ENCODE results near the gene PDPR.
"Not testable (repeated sequence)": the region's sequence is repeated elsewhere in the genome, so short reads cannot be mapped to it uniquely, and the experiment has no call there.

PDPR gene

GRCh38 chr16:70113982-70114826 is at the start of gene PDPR:
PDPR (plus strand) TSS chr16:70114332; CDS start chr16:70120493, 6,161 bp downstream.
- Mint-ChIP-seq H3K36me3 (ENCODE audit: low read depth) (peaks cover 29% of the 10 kb centered on the region), H3K4me3 (peak within 1 kb of the TSS; percentile 92), H3K27ac (peak within 1 kb of the TSS; percentile 91), H3K4me1 (ENCODE audit: low read depth) (peaks cover 25% of the 10 kb centered on the region)
- H3K9me3 Mint-ChIP-seq; intact Hi-C loops (cut with micrococcal nuclease); H3K27me3 Mint-ChIP-seq: not testable (repeated sequence)

DNA sequence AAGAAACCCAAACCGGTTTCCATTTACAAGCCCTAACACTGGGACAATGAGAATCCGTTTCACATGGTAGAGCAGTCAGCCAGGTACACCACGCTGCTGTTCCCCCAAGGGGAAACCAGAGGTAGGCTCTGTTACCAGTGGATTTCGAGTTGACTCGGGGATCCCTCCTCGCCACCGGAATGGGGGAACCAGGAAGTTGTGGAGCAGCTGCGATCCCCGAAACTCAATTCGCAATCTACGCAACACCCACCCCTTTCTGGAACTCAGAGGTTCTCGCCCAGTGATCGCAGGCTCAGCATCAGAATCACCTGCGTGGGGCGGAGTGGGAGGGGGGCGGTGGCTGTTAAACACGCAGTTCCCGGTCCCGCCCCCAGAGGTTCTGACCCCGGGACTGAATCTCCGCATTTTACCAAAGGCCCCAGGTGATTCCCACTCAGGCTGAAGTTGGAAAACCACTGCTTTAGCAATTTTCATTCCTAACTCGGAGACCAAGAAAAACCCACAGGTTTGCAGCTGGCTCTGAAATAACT is 49.2 kb upstream of the PDPR start:
- Mint-ChIP-seq H3K27ac (peak overlapping the region; percentile 63), H3K4me3 (peak overlapping the region; percentile 73)
- H3K9me3 Mint-ChIP-seq; H3K4me1 Mint-ChIP-seq (ENCODE audit: low read depth); H3K27me3 Mint-ChIP-seq; H3K36me3 Mint-ChIP-seq (ENCODE audit: low read depth); intact Hi-C loops (cut with micrococcal nuclease): not testable (repeated sequence)

DNA sequence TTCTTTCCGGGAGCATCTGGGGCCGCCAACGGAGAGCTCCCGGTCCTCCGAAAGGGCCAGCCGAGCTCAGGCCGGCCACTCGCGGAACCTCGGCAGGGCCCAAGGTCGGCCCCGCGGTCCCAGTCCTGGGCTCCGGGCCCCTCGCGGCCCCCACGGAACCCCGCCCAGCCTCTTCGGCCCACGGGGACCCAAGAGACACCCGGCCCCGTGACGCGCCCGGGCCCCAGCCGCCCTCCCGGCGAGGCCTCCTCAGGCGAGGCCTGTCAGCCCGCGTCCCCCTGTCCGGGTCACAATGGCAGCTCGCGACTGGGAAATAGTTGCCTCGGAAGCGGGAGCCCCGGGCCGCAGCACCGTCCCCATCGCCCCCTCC is 48.8 kb upstream of the PDPR start:
- H3K36me3 Mint-ChIP-seq (ENCODE audit: low read depth); H3K4me1 Mint-ChIP-seq (ENCODE audit: low read depth); intact Hi-C loops (cut with micrococcal nuclease); H3K27me3 Mint-ChIP-seq; H3K9me3 Mint-ChIP-seq: not testable (repeated sequence)
- peak overlapping the region; percentile 63 for H3K27ac Mint-ChIP-seq
- H3K4me3 Mint-ChIP-seq = peak overlapping the region; percentile 73

GRCh38 chr16:70065746-70066658 is 48.1 kb upstream of the PDPR start:
- H3K9me3 Mint-ChIP-seq; H3K27me3 Mint-ChIP-seq; intact Hi-C loops (cut with micrococcal nuclease); H3K36me3 Mint-ChIP-seq (ENCODE audit: low read depth); H3K4me1 Mint-ChIP-seq (ENCODE audit: low read depth): not testable (repeated sequence)
- Mint-ChIP-seq H3K4me3 (peak overlapping the region; percentile 73), H3K27ac (peak overlapping the region; percentile 63)

GRCh38 chr16:70066751-70067150 is 47.4 kb upstream of the PDPR start:
- H3K27ac Mint-ChIP-seq; H3K27me3 Mint-ChIP-seq; intact Hi-C loops (cut with micrococcal nuclease); H3K4me3 Mint-ChIP-seq; H3K9me3 Mint-ChIP-seq; H3K36me3 Mint-ChIP-seq (ENCODE audit: low read depth); H3K4me1 Mint-ChIP-seq (ENCODE audit: low read depth): not testable (repeated sequence)

DNA sequence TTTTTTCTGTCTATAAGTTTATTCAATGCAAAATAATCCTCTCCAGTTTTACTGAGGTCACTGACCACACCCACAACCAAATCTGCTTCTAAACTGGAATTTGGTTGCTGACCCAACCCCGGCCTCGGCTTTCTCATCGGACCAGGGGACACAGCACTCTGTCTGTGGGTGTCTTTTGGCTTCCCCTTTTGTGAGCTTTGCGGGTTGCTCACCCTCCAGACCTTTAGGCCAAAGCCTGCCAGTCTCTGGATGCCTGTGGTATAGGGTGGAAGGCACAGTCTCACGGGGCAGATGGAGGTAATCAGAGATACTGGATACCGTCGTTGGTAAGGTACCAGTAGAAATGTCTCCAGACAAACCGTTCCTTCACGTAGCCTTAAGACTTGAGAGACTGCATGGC is 35.1 kb upstream of the PDPR start:
- H3K27ac Mint-ChIP-seq; H3K4me1 Mint-ChIP-seq (ENCODE audit: low read depth); H3K9me3 Mint-ChIP-seq; intact Hi-C loops (cut with micrococcal nuclease); H3K4me3 Mint-ChIP-seq; H3K27me3 Mint-ChIP-seq; H3K36me3 Mint-ChIP-seq (ENCODE audit: low read depth): not testable (repeated sequence)

DNA sequence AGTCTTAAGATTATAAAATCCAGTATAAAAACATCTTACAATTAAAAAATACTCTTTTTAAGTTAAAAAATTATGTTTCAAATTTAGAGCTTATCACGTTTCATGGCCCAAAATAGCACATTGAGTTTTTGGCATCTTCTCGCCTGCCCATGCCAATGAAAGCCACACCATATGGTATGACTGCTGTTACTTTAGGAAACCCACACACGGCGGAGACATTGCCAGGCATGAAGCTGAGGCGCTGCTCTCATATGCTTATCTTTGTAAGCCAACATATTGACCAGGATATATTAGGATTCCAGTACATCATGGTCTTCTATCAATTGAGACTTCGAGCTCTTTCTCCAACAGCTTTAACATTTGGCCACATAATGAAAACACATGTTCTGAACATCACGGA is 32.9 kb upstream of the PDPR start:
- H3K27ac Mint-ChIP-seq; H3K4me3 Mint-ChIP-seq; H3K9me3 Mint-ChIP-seq; H3K27me3 Mint-ChIP-seq; H3K36me3 Mint-ChIP-seq (ENCODE audit: low read depth); intact Hi-C loops (cut with micrococcal nuclease); H3K4me1 Mint-ChIP-seq (ENCODE audit: low read depth): not testable (repeated sequence)

- H3K36me3 Mint-ChIP-seq (ENCODE audit: low read depth); H3K4me3 Mint-ChIP-seq; H3K4me1 Mint-ChIP-seq (ENCODE audit: low read depth); H3K27ac Mint-ChIP-seq; H3K27me3 Mint-ChIP-seq; intact Hi-C loops (cut with micrococcal nuclease); H3K9me3 Mint-ChIP-seq: not testable (repeated sequence)
These were observed 30.2 kb upstream of the PDPR start for GRCh38 chr16:70083931-70084330.

DNA sequence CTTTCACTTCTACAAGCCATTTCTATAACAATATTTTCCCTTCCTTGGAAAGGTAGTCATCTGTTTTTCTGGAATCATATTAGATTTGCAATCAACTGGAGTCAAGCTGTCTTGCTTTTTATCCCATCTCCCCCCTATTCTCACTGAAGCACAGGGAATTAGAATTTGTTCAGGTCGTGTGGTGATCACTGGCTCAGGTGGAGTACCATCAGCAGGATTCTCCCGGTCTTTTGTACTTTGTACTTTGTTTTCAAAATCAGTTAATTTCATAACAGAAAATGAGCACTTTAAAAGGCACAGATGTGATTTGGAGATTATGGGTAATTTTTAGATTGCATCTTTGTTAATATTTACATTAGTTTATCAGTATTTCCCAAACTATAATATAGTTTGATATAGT is 26.0 kb upstream of the PDPR start:
- H3K4me3 Mint-ChIP-seq; H3K4me1 Mint-ChIP-seq (ENCODE audit: low read depth); intact Hi-C loops (cut with micrococcal nuclease); H3K27ac Mint-ChIP-seq; H3K9me3 Mint-ChIP-seq; H3K36me3 Mint-ChIP-seq (ENCODE audit: low read depth); H3K27me3 Mint-ChIP-seq: not testable (repeated sequence)

GRCh38 chr16:70088877-70089276 is 25.3 kb upstream of the PDPR start:
- H3K4me3 Mint-ChIP-seq; H3K36me3 Mint-ChIP-seq (ENCODE audit: low read depth); H3K27me3 Mint-ChIP-seq; H3K9me3 Mint-ChIP-seq; H3K4me1 Mint-ChIP-seq (ENCODE audit: low read depth); H3K27ac Mint-ChIP-seq; intact Hi-C loops (cut with micrococcal nuclease): not testable (repeated sequence)

DNA sequence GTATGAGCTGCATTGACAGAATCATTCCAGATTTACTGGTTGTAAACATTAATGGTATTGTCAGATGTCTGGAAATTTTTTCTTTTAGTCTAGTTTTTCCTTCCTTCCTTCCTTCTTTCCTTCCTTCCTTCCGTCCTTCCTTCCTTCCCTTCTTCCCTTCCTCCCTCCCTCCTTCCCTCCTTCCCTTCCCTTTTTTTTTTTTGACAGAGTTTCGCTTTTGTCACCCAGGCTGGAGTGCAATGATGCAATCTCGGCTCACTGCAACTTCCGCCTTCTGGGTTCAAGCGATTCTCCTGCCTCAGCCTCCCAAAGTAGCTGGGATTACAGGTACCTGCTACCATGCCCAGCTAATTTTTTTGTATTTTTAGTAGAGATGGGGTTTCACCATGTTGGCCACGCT is 24.8 kb upstream of the PDPR start:
- H3K27me3 Mint-ChIP-seq; H3K9me3 Mint-ChIP-seq; H3K4me3 Mint-ChIP-seq; intact Hi-C loops (cut with micrococcal nuclease); H3K27ac Mint-ChIP-seq; H3K4me1 Mint-ChIP-seq (ENCODE audit: low read depth); H3K36me3 Mint-ChIP-seq (ENCODE audit: low read depth): not testable (repeated sequence)

GRCh38 chr16:70091104-70091503 is 23.0 kb upstream of the PDPR start:
- H3K9me3 Mint-ChIP-seq; H3K27ac Mint-ChIP-seq; H3K4me3 Mint-ChIP-seq; H3K4me1 Mint-ChIP-seq (ENCODE audit: low read depth); H3K27me3 Mint-ChIP-seq; intact Hi-C loops (cut with micrococcal nuclease); H3K36me3 Mint-ChIP-seq (ENCODE audit: low read depth): not testable (repeated sequence)

GRCh38 chr16:70094096-70094495 is 20.0 kb upstream of the PDPR start:
- H3K4me3 Mint-ChIP-seq; H3K4me1 Mint-ChIP-seq (ENCODE audit: low read depth); H3K36me3 Mint-ChIP-seq (ENCODE audit: low read depth); H3K9me3 Mint-ChIP-seq; H3K27ac Mint-ChIP-seq; H3K27me3 Mint-ChIP-seq; intact Hi-C loops (cut with micrococcal nuclease): not testable (repeated sequence)

DNA sequence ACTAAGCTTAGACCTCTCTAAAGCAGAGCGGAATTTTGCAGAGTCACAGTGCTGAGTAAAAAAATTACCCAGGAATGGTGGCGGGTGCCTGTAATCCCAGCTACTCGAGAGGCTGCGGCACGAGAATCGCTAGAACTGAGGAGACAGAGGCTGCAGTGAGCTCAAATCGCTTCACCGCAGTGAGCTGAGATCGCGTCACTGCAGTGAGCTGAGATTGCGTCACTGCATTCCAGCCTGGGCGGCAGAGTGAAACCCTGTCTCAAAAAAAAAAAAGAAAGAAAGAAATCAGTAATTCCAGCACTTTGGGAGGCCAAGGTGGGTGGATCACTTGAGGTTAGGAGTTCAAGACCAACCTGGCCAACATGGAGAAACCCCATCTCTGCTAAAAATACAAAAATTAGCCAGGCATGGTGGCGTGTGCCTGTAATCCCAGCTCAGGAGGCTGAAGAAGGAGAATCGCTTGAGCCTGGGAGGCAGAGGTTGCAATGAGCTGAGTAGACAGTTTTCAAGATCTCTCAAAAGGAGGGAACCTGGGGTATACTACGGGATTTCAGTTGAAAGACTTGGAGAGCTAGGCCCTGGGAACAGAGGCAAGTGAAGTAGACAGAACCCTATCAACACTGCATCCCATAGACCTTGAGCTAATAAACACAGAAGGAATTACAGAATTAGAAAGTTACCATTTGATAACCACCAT is 4.4 kb upstream of the PDPR start:
- intact Hi-C loops (cut with micrococcal nuclease); H3K4me1 Mint-ChIP-seq (ENCODE audit: low read depth); H3K27me3 Mint-ChIP-seq; H3K27ac Mint-ChIP-seq; H3K9me3 Mint-ChIP-seq; H3K4me3 Mint-ChIP-seq; H3K36me3 Mint-ChIP-seq (ENCODE audit: low read depth): not testable (repeated sequence)
